K562 (cell line): Measurements from ENCODE around the gene ACTR3C. TPM values are rescaled to one million over a fixed set of nuclear protein-coding genes. Genes with fewer than 3 reads are reported as not detected.

Source experiments
- CHD2 ChIP-seq: IDR thresholded peaks from 2 replicates; pipeline ENCODE4 v1.6.1; 2011; ENCODE audit warnings: low read depth, low read length
- CREM ChIP-seq: IDR thresholded peaks from 2 replicates; pipeline ENCODE4 v1.6.1; 2014; ENCODE audit warnings: antibody characterized with exemption, low read depth
- ETV6 ChIP-seq, 3 experiments: fragments of 150-350 bp in 1 of 3; sonication (generic) in 1 of 3; formaldehyde crosslinking in 1 of 3; IDR thresholded peaks; 2 replicates each; pipeline versions ENCODE4 v1.6.1 to v1.8.0; 2014 to 2022; ENCODE audit warnings: borderline replicate concordance in 2 of 3, low read depth in 2 of 3, antibody characterized with exemption in 1 of 3, low read length in 1 of 3, mild to moderate bottlenecking in 1 of 3, missing genetic modification reagents in 1 of 3
- HOXB6 ChIP-seq: fragments of 250-450 bp; sonication (Bioruptor Pico); IDR thresholded peaks from 2 replicates; pipeline ENCODE4 v1.5.1; 2022; ENCODE audit warnings: mild to moderate bottlenecking, borderline replicate concordance
- ILF3 ChIP-seq: fragments of 450-650 bp; IDR thresholded peaks from 2 replicates; pipeline ENCODE4 v1.6.1; 2018; ENCODE audit warnings: antibody characterized with exemption, mild to moderate bottlenecking, moderate library complexity, borderline replicate concordance
- KLF1 ChIP-seq: fragments of 450-650 bp; IDR thresholded peaks from 2 replicates; pipeline ENCODE4 v1.6.1; 2016; ENCODE audit warnings: missing genetic modification characterization, missing compliant biosample characterization
- LARP7 ChIP-seq: fragments of 450-650 bp; IDR thresholded peaks from 2 replicates; pipeline ENCODE4 v1.6.1; 2016
- LEF1 ChIP-seq: fragments of 450-650 bp; IDR thresholded peaks from 2 replicates; pipeline ENCODE4 v1.6.1; 2016; ENCODE audit warnings: mild to moderate bottlenecking
- NR2F6 ChIP-seq: fragments of 450-650 bp; formaldehyde crosslinking; IDR thresholded peaks from 2 replicates; pipeline ENCODE4 v1.4.0; 2020; ENCODE audit warnings: mild to moderate bottlenecking
- SMC3 ChIP-seq: conservative IDR thresholded peaks from 2 replicates; pipeline ENCODE4 v1.6.1; 2011; ENCODE audit warnings: low read depth, low read length, improper control_type of control experiment; ENCODE audit not compliant: insufficient read depth
- SRSF3 ChIP-seq: fragments of 200-400 bp; formaldehyde crosslinking; IDR thresholded peaks from 2 replicates; pipeline ENCODE4 v1.6.1; 2016; ENCODE audit warnings: mild to moderate bottlenecking, low read length, moderate library complexity; ENCODE audit not compliant: insufficient read depth
- TAF7 ChIP-seq: fragments of 450-650 bp; IDR thresholded peaks from 2 replicates; pipeline ENCODE4 v1.6.1; 2016; ENCODE audit warnings: missing genetic modification characterization, missing compliant biosample characterization
- ZNF445 ChIP-seq: fragments of 250-450 bp; sonication (Bioruptor Pico); IDR thresholded peaks from 2 replicates; pipeline ENCODE4 v1.4.0; 2020; ENCODE audit warnings: low read depth, mild to moderate bottlenecking, moderate library complexity
- ZNF644 ChIP-seq: fragments of 200-800 bp; sonication (Bioruptor generic); IDR thresholded peaks from 2 replicates; pipeline ENCODE4 v1.6.1; 2016; ENCODE audit warnings: low read depth, missing genetic modification characterization, missing compliant biosample characterization
- polyA plus RNA-seq, 8 experiments: library from polyadenylated mRNA; depleted of rRNA in 4 of 8; stranded (reverse) in 5 of 8; unstranded in 3 of 8; fragments of >200 nt; fragmentation: Nextera tagmentation in 2 of 8; fragmentation: Illumina TruSeq in 1 of 8; extraction: Ambion mirVana in 2 of 8; extraction: Trizol in 1 of 8; gene quantifications; 2 replicates each; pipeline versions ENCODE4 v1.2.1 to v1.2.3, GENCODE V29; 2011 to 2014; ENCODE audit warnings: inconsistent platforms in 1 of 8, missing spikeins in 1 of 8
- total RNA-seq, 7 experiments: library from RNA; depleted of rRNA in 6 of 7; stranded (reverse); fragments of >200 nt in 6 of 7; fragmentation: Illumina TruSeq in 2 of 7; extraction: Trizol in 2 of 7; gene quantifications; 2 replicates each; pipeline versions ENCODE4 v1.2.1 to v1.2.3, GENCODE V29; 2011 to 2021; ENCODE audit warnings: low replicate concordance in 1 of 7
- TF ChIP-seq, protein P1 (sequence below): sonication (generic); formaldehyde crosslinking; IDR thresholded peaks from 2 replicates; pipeline ENCODE4 v1.8.1; 2023; ENCODE audit warnings: missing genetic modification reagents, mild to moderate bottlenecking, borderline replicate concordance
- TF ChIP-seq, protein P2 (sequence below): fragments of 250-450 bp; sonication (Bioruptor Pico); IDR thresholded peaks from 2 replicates; pipeline ENCODE4 v1.8.0; 2021; ENCODE audit warnings: moderate library complexity, mild to moderate bottlenecking, inconsistent platforms
- TF ChIP-seq, protein P3 (sequence below): IDR thresholded peaks from 3 replicates; pipeline ENCODE4 v1.6.1; 2011; ENCODE audit warnings: borderline replicate concordance, mild to moderate bottlenecking, moderate library complexity; ENCODE audit not compliant: insufficient read length; ENCODE audit errors: extremely low read depth
- TF ChIP-seq, protein P4 (sequence below): fragments of 250-450 bp; sonication (Bioruptor Pico); IDR thresholded peaks from 2 replicates; pipeline ENCODE4 v1.4.0; 2020; ENCODE audit warnings: mild to moderate bottlenecking, moderate library complexity

ACTR3C gene
- total and polyA plus RNA-seq, 9 of the 15 experiments (the other 6 are each of a cell fraction or from before 2014, with no cell fraction given), result 9.0 to 35.4 (median 13.3) TPM

DNA sequence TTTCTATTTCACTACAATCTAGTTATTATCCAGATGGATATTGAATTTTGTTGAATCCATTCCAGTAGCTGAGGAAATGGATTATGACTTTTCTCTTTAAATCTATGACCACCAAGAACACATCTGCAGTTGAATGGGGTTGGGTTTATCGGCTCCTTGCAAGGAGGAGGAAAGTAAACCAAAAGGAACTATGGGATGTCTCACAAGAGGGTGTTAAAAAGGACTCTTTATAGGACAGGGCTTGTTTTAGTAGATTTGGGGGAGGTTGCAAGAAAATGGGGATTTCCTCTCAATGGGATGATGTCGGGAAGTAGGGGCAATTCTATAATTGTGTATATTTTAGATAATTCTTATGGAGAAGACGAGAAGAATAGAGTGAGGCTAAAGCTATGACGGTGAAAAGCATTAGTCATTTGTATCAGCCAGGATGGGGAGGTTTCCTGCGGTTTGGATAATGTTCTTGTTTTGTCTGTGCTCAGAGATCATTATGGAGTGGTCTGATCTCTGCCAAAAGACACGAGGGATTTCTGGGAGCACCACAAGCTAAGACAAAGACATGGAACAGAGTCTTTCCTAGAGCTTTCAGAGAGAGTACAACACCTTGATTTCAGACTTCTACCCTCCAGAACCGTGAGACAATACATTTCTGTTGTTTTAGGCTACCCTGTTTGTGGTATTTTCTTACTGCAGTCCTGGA lies 5.4 kb downstream of the ACTR3C start (continued):
- TF ChIP-seq ETV6 (IDR thresholded peaks at IDR 0.05; ENCODE audit: borderline replicate concordance in 1 of 2, low read depth in 2 of 2, low read length in 1 of 2) (no peak), ETV6 (CRISPR knock-in tag; IDR thresholded peaks at IDR 0.05; ENCODE audit: borderline replicate concordance) (no peak), CREM (peak; percentile 76), TAF7 (no peak), LARP7 (no peak), HOXB6 (no peak), LEF1 (peak; percentile 70; the same call in 1 of the 2 replicates), ZNF445 (CRISPR knock-in tag) (no peak), CHD2 (no peak), KLF1 (tag) (no peak), SRSF3 (no peak), SMC3 (no peak), ZNF644 (peak; percentile 58; the same call in 1 of the 2 replicates), NR2F6 (CRISPR knock-in tag) (no peak), ILF3 (no peak)
- TF ChIP-seq, protein P1, sequence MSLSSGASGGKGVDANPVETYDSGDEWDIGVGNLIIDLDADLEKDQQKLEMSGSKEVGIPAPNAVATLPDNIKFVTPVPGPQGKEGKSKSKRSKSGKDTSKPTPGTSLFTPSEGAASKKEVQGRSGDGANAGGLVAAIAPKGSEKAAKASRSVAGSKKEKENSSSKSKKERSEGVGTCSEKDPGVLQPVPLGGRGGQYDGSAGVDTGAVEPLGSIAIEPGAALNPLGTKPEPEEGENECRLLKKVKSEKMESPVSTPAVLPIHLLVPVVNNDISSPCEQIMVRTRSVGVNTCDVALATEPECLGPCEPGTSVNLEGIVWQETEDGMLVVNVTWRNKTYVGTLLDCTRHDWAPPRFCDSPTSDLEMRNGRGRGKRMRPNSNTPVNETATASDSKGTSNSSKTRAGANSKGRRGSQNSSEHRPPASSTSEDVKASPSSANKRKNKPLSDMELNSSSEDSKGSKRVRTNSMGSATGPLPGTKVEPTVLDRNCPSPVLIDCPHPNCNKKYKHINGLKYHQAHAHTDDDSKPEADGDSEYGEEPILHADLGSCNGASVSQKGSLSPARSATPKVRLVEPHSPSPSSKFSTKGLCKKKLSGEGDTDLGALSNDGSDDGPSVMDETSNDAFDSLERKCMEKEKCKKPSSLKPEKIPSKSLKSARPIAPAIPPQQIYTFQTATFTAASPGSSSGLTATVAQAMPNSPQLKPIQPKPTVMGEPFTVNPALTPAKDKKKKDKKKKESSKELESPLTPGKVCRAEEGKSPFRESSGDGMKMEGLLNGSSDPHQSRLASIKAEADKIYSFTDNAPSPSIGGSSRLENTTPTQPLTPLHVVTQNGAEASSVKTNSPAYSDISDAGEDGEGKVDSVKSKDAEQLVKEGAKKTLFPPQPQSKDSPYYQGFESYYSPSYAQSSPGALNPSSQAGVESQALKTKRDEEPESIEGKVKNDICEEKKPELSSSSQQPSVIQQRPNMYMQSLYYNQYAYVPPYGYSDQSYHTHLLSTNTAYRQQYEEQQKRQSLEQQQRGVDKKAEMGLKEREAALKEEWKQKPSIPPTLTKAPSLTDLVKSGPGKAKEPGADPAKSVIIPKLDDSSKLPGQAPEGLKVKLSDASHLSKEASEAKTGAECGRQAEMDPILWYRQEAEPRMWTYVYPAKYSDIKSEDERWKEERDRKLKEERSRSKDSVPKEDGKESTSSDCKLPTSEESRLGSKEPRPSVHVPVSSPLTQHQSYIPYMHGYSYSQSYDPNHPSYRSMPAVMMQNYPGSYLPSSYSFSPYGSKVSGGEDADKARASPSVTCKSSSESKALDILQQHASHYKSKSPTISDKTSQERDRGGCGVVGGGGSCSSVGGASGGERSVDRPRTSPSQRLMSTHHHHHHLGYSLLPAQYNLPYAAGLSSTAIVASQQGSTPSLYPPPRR (CRISPR knock-in tag), result 0 out of 2 replicates have a peak, but pooled peaks have one; percentile 77
- TF ChIP-seq, protein P2, sequence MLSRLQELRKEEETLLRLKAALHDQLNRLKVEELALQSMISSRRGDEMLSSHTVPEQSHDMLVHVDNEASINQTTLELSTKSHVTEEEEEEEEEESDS, result no peak
- TF ChIP-seq, protein P3, sequence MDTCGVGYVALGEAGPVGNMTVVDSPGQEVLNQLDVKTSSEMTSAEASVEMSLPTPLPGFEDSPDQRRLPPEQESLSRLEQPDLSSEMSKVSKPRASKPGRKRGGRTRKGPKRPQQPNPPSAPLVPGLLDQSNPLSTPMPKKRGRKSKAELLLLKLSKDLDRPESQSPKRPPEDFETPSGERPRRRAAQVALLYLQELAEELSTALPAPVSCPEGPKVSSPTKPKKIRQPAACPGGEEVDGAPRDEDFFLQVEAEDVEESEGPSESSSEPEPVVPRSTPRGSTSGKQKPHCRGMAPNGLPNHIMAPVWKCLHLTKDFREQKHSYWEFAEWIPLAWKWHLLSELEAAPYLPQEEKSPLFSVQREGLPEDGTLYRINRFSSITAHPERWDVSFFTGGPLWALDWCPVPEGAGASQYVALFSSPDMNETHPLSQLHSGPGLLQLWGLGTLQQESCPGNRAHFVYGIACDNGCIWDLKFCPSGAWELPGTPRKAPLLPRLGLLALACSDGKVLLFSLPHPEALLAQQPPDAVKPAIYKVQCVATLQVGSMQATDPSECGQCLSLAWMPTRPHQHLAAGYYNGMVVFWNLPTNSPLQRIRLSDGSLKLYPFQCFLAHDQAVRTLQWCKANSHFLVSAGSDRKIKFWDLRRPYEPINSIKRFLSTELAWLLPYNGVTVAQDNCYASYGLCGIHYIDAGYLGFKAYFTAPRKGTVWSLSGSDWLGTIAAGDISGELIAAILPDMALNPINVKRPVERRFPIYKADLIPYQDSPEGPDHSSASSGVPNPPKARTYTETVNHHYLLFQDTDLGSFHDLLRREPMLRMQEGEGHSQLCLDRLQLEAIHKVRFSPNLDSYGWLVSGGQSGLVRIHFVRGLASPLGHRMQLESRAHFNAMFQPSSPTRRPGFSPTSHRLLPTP, result no peak
- TF ChIP-seq, protein P4, sequence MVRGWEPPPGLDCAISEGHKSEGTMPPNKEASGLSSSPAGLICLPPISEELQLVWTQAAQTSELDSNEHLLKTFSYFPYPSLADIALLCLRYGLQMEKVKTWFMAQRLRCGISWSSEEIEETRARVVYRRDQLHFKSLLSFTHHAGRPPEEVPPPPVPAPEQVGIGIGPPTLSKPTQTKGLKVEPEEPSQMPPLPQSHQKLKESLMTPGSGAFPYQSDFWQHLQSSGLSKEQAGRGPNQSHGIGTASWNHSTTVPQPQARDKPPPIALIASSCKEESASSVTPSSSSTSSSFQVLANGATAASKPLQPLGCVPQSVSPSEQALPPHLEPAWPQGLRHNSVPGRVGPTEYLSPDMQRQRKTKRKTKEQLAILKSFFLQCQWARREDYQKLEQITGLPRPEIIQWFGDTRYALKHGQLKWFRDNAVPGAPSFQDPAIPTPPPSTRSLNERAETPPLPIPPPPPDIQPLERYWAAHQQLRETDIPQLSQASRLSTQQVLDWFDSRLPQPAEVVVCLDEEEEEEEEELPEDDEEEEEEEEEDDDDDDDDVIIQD (CRISPR knock-in tag), result no peak
